GM12875 (cell line): ENCODE data around the gene CLNK.

ENCODE experiments used
- H3K4me3 ChIP-seq: one replicate; pipeline ENCODE4 v1.5.1; 2011; ENCODE audit warnings: low read depth, low read length, control low read depth
- CTCF ChIP-seq: IDR thresholded peaks from 2 replicates; pipeline ENCODE4 v1.5.1; 2011; ENCODE audit warnings: low read depth, mild to moderate bottlenecking, control low read depth, inconsistent platforms, low read length, moderate library complexity, borderline replicate concordance; ENCODE audit not compliant: insufficient read depth

The CLNK gene

GRCh38 chr4:10716163-10716562 is 31.6 kb upstream of the CLNK start:
- no peak for TF ChIP-seq CTCF
- H3K4me3 ChIP-seq = no peak overlapping the region

- no peak overlapping the region for H3K4me3 ChIP-seq
- no peak for TF ChIP-seq CTCF
These were observed 31.1 kb upstream of the CLNK start for GRCh38 chr4:10715696-10716095.

- H3K4me3 ChIP-seq = no peak overlapping the region
- no peak for TF ChIP-seq CTCF
These were observed 30.6 kb upstream of the CLNK start for GRCh38 chr4:10715135-10715534.

- TF ChIP-seq CTCF = no peak
These were observed 29.0 kb upstream of the CLNK start for GRCh38 chr4:10713591-10713990.

GRCh38 chr4:10706236-10706635 is 21.7 kb upstream of the CLNK start:
- no peak for TF ChIP-seq CTCF

More at GRCh38 chr4:10713591-10713990, 29.0 kb upstream of the CLNK start:
- H3K4me3 ChIP-seq = no peak overlapping the region

GRCh38 chr4:10704430-10704810 is 19.9 kb upstream of the CLNK start:
- TF ChIP-seq CTCF = no peak
- H3K4me3 ChIP-seq = no peak overlapping the region

More at GRCh38 chr4:10706236-10706635, 21.7 kb upstream of the CLNK start:
- no peak overlapping the region for H3K4me3 ChIP-seq

- no peak for TF ChIP-seq CTCF
- H3K4me3 ChIP-seq = no peak overlapping the region
These were observed 19.3 kb upstream of the CLNK start for GRCh38 chr4:10703766-10704429.
